HG03045 (cell line): ENCODE data around the gene SPATA20.

Experiments
- ATAC-seq: cut with Tn5 transposase; IDR thresholded peaks from one replicate; pipeline ENCODE4 v1.9.1; 2021; ENCODE audit warnings: mild to moderate bottlenecking, moderate library complexity; ENCODE audit not compliant: unreplicated experiment

Gene SPATA20

DNA sequence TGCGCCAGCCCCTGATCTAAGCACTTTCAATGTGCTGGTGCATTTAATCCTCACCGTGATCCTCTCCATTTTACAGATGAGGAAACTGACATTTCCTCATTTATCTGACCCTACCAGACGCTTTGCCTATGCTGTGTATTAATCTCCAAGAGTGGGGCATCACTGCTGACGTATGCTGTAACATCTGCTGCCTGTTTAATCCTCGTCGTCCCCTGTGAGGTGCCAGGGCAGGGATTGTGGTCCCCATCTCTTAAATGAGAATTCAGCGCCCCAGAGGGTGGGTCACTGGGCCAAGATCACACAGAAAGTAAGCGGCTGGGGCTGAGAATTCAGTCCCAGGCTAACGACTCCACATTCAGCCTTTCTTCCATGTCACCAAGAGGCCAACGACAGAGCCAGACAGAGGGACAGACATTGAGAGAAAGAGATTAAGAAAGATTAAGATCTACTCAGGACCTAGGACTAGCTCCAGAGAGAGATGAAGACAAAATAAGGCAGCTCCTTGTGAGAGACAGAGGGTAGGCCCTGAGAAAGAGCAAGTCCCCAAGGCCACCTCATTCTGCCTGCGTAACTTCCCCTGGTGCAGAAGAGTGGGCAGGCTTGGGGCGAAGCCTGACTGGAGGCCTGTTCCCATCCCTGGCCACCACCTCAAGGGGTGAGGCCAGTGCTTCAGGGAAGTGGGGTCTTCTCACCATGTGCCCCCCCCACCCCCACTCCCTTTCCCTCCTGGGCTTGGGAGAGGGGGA, 27.1 kb downstream of the SPATA20 start:
- no peak for ATAC-seq

DNA sequence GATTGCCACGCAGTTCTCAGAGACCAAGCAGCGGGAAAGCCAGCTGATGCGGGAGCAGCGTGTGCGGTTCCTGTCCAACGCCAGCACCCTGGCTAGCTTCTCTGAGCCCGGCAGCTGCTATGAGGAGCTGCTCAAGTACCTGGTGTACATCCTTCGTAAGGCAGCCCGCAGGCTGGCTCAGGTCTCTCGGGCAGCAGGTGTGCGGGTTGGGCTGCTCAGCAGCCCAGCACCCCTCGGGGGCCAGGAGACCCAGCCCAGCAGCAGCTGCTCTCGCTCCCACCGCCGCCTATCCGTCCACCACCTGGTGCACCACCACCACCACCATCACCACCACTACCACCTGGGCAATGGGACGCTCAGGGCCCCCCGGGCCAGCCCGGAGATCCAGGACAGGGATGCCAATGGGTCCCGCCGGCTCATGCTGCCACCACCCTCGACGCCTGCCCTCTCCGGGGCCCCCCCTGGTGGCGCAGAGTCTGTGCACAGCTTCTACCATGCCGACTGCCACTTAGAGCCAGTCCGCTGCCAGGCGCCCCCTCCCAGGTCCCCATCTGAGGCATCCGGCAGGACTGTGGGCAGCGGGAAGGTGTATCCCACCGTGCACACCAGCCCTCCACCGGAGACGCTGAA, 28.7 kb downstream of the SPATA20 start:
- no peak for ATAC-seq

DNA sequence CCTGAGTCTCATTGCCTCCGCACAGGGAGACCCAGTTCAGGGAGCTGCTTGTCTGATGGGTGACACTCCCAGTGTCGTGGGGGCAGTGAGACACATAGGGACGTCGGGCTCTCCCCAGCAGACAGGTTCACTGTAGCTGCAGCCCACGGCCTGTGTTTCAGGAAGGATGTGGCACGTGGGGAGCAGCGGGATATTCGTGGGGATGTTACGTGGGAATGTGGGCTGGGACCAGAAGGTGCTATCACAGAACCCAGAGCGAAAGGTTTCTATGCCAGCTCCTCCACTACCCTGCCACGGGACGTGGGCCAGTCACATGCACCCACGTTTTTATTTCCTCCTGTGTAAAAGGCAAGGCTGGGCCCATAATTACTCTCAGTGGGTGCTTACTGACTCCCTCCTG, 29.9 kb downstream of the SPATA20 start:
- ATAC-seq: no peak

DNA sequence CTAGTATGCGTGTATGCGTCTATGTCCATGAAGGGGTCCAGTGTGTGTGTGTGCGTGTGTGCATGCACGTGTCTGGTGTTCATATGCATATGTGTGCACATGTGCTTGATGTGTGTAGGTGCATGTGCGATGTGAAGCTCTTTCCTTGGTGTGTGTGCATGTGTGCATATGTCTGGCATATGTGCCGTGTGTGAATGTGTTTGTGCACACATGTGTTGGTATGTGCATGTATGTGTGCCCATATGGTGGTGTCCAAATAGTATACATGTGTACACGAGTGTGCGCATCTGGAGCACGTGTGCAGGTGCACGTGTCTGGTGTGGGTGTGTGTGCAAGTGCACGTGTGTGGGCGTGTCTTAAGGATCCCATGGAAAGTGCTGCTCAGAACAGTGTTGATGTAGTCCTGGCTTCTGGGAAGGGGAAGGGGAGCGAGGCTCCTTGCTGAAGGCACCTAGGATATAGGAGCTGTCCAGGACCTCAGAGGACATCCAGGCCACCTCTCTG, 30.5 kb downstream of the SPATA20 start:
- ATAC-seq: no peak

DNA sequence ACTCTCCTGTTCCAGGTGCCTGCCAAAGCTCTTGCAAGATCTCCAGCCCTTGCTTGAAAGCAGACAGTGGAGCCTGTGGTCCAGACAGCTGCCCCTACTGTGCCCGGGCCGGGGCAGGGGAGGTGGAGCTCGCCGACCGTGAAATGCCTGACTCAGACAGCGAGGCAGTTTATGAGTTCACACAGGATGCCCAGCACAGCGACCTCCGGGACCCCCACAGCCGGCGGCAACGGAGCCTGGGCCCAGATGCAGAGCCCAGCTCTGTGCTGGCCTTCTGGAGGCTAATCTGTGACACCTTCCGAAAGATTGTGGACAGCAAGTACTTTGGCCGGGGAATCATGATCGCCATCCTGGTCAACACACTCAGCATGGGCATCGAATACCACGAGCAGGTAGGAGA, 31.2 kb downstream of the SPATA20 start:
- ATAC-seq: no peak

DNA sequence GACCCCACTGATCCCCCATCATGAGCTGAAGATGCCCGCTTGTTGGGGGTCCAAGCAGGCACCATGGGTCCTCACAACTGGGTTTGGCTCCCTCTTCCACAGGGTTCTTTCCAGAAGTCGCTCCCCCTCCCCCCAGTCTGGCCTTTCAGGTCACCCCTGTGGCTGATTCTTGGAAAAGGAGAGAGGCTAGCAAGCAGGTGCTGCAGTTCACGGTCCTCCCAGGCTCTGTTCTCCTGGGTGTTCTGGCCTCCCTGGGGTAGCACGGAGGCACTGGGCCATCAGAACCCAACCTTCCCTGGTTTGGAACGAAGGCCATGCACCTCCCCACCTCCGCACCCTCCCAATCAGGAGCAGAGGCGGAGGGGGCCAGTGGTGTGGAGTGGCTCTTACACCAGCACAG, 32.4 kb downstream of the SPATA20 start:
- ATAC-seq: no peak

DNA sequence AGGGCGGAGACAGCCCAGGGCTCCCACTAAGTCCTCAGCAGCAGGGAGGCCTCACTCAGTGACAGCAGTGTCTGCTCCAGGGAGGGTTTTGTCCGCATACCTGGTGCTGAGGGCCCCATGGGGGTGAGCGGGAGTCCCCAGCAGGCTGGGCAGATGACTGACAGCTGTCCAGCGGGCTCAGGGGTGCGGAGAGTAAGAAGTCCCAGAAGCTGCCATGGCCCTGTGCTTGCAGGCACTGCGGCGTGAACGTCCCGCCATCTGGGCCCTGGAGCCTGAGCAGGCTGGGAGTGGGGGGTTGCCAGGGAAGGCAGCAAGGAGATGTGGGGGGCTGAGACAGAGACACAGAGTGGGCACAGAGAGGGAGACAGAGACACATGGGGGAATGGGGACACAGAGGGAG, 33.7 kb downstream of the SPATA20 start:
- ATAC-seq: no peak

DNA sequence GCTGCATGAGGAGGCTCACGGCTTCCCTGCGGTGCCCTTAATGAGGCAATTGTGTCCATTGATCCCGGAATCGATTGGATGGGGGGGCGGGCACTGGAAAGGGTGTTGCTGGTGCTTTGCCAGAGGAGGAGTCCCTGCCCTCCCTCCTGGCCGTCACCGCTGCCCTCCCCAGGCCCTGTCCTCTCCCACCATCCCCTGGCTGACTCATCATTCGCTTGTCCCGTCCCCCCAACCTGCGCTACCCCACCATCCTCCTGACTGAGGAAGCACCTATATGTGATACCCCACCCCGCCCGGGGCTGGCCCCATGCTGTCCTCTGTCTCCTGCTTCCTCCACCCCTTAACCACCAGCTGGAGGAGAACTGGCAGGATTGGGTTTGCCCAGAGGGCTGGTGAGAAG, 34.3 kb downstream of the SPATA20 start:
- no peak for ATAC-seq

DNA sequence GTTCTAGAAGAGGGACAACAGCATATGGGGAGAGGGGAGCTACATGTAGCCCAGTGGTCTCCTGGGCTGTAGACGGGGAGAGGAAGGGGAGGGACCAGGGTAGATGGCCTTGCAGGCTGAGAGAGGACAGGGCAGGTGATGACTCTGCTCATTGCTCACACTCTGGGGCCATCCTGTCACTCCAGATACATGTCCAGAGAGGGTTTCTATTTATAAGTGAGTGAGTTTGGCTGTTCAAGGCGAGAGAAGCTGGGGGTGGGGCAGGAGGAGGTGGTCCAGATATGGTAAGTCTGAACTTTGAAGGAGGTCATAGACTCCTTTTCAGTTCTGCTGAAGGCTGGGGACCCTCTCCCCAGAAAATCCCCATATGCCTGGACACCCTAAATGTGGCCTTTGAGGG, 35.8 kb downstream of the SPATA20 start:
- no peak for ATAC-seq

DNA sequence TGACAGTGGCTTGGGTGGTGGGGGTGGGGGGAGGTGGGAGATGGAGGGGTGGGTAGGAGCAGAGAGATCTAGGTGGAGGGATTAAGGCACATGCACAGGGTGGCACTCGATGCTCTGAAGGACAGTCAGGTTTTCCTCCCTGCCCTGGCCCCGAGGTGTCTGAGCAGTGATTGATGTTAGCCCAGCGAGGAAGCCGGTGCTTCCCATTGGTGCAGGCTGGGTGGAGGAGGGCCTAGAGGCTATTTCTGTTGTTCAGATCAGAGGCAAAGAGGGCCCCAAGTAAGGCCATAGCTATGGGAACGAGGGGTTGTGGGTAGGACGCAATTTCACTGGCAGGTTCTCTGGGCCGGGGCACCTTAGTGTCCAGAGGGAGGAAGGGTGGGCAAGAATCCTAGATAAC, 36.7 kb downstream of the SPATA20 start:
- ATAC-seq: no peak

DNA sequence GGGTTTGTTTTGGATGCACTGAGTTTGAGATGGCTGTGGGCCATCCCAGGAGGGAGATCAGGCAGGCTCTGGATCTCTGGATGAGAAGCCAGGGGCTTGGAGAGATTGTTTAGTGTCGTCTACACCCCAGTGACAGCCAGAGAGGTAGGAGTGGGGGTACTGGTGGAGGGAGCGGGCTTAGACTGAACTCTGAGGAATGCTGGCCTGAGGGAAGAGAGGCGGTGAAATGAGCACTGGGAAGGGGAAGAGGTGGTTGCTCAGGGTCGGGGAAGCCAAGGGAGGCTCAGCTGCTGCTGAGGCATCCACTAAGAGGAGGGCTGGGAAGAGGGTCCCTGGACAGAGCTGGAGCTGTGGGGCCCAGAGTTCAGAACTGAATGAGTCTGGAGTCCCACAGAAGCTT, 37.1 kb downstream of the SPATA20 start:
- no peak for ATAC-seq

DNA sequence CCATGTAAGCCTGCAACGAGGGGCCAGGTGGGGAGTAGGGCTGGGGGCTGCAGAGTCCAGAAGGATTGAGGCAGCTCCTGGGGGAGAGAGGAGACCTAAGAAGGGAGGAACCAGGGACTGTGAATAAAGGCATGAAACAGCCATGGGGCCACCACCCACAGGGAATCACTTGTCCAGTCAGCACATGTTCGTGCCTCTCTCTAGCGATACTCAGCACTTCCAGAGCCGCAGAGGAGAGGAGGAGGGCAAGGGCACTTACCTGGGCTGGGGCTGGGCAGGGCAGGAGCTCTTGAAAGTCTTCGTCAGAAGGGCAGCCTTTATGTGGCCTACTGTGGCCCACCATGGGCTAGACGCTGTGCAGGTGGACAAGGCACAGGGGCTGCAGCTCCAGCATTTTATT, 37.8 kb downstream of the SPATA20 start:
- ATAC-seq: no peak

DNA sequence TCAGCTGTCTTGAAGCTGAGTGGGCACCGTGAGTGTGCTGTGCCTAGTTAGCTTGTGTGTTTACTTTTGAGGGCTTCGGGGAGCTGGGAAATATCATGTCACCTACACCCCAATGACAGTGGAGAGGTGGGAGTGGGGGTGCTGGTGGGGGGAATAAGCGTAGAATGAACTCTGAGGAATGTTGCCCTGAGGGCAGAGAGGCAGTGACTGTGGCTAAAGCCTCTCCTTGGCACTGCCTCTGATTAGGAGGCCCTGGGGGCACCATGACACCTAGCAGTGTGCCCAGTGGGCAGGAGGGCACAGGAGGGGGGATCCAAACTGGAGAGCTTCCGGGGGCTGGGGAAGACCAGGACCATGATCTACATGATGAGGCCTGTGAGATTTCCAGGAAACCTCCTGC, 38.4 kb downstream of the SPATA20 start:
- no peak for ATAC-seq

DNA sequence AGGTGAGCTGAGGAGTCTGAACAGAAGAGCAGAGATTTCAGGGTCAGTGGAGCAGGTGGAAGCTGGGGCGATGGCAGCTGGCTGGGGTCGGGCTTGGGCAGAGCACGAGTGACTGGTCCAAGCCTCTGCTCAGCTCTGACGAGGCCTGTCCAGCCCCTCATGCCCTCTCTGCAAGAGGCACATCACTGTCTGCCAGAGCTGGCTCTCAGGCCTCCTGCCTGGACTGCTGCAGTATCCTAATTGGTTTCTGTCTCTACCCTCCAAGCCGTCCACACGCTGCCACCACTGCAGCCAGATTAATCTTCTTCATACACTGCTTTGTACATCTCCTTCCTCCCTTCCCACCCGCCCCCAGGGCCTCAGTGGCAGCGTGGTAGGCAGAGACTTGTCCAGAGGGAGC, 38.9 kb downstream of the SPATA20 start:
- ATAC-seq: no peak

DNA sequence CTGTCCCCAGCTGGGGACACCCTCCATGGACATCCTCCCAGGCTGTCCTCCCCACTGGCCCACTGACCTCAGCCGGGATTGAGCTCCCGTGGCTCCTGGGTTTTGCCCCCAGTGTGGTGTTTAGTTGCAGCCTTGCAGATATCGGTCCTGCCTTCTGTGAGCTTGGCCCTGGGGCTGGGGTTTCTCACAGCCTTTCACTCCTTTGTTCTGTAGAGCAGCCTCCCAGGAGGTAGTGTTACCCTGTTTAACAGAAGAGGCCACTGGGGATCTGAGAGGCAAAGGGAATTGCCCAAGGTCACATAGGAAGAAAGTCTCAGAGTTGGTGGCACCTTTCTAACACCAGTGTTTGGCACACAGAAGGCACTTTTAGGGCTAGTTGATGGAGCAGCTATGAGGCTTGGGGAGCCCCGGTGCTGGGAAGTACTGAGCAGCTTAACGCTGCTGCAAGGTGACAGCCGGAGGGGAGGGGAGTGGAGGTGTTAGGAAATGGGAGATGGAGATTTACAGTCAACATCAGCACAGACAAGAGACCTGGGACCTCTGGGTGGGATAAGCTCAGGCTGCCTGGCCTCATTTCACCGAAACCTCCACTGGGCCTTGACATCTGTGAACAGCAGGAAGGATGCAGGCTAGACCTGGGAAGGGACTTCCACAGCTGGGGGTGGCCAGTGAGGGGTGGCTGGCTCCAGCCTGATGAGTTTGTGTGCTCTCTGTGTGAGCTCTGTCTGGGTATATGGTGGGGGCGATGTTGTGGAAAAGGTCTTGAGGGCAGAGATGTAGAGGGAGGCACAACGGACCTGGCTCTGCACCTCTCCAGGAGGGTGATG, 39.7 kb downstream of the SPATA20 start:
- ATAC-seq: no peak

DNA sequence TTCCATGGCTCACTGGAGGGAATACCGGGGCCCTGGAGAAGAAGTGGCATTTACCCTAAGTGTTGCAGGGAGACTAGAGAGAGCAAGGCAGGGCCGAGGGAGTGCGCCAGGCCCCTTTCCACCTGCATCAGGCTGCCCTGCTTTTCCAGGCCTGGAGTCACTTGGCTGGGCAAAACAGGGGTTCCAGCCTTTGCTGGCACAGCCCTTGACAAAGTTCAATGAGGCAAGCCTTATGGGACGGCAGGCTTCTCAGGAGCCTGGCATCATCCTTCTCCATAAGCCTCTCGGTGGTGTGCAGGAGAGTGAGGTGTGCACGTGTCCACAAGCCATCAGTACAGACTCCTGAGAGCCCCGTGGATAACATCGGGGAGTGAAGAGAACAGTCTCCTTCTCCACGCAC, 40.6 kb downstream of the SPATA20 start:
- no peak for ATAC-seq

DNA sequence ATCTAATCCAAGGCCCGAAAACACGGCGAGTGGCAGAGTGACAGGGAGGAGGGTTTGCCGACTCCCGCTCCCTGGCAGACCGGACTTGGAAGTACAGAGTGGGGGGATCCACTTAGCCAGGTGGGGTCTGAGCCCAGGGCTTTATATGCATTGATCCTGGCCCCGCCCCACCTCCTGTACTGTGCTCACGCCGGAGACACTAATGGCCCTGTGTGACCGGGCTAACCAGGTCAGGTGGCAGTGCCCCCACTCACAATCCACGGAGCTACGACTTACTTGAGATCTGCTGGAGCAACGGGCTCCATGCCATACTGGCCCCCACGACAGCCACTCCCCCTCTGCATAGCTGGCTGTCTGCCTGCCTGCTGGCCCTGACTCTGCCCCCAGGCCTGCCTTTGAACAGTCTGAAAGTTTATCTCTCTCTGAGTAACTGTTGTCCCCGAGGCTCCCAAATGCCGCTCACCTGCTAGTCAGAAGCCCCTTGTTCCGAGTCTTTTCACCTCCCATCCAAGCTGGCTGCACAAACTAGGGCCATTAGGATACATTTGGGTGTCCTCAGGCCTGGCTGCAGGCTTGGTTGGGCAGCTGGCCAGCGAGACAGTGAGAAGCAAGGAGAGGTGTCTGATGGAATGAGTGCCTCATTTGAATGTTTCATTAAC, 41.5 kb downstream of the SPATA20 start:
- ATAC-seq: no peak

DNA sequence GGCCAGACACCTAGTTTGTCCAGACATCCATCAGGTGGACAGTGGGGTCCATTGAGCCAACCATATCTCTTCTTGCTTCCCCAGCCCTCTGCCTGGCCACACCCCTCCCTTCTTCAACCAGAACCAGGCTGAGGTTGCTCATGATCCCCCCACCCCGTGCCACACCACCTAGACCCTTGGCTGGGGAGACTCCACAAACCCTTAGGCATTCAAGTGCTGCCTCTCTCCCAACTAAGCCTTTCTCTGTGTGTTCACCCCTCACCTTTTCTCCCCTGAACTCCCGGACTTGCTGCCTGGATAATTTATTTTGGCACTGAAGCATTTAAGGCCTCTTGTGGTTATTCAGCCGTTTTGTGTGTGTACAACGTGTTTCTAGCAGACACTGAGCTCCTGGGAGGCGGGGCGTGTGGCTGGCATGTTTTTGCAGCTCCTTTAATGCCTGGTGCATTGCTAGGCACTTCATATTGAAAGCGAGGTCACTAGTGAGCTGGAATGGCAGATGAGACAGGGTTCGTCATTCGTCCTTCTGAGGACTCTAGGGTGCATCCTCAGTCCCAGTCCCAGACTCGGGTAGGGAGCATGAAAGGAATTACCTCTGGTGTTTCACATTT, 42.2 kb downstream of the SPATA20 start:
- ATAC-seq: no peak

DNA sequence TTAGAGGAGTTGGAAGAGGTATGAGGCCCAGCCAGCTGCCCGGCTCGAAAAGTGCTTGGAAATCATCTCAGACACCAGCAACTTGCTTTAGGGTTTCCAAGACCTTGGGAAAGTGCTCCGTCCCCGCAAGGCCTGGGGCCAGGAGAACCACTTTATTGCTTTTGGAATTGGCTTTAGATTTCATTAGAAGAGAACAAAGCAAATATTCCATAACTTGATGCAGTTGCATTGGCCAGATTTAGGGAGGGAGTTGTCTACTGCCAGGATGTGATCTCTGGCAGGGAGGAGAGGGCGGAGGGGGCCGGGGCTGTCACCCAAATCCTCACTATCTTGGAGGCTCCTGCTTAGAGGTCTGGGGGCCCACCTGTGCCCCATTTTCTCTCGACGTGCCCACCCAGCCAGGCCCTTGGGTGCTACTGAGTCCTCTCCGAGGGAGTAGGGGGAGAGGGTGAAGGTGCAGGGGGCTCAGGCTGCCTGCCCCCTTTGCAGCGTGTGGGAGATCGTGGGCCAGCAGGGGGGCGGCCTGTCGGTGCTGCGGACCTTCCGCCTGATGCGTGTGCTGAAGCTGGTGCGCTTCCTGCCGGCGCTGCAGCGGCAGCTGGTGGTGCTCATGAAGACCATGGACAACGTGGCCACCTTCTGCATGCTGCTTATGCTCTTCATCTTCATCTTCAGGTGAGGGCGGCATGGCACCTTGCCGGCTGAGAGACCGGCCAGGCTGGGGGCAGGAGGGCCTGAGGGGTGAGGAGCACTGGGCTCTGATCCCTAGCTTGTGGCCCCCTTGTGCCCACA, 44.2 kb downstream of the SPATA20 start:
- no peak for ATAC-seq

DNA sequence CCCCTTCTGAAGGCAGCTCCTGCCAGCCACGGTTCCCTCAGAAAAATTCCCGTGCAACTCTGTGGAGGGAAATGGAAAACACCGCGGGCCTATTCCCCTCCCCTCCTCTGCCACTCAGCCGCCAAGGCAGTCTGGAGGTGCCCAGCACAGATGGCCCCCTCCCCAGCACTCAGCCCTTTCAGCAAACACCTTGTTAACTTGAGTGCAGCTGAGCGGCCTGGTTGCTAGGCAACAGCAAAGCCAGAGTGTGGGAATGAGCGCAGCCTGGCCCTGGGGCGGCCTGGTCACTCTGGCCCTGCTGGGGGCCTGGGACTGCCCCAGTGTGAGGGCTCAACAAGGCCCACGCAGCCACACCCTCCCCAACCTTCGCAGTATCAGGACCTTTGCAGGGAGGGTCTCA, 46.3 kb downstream of the SPATA20 start:
- no peak for ATAC-seq
